GM21825 (cell line): ENCODE results near the gene EOLA1.
"Not testable (repeated sequence)": the region's sequence is repeated elsewhere in the genome, so short reads cannot be mapped to it uniquely, and the experiment has no call there.

Experiments
- ATAC-seq: cut with Tn5 transposase; IDR thresholded peaks from one replicate; pipeline ENCODE4 v1.9.1; 2021; ENCODE audit warnings: mild to moderate bottlenecking, moderate library complexity; ENCODE audit not compliant: unreplicated experiment

Gene EOLA1

DNA sequence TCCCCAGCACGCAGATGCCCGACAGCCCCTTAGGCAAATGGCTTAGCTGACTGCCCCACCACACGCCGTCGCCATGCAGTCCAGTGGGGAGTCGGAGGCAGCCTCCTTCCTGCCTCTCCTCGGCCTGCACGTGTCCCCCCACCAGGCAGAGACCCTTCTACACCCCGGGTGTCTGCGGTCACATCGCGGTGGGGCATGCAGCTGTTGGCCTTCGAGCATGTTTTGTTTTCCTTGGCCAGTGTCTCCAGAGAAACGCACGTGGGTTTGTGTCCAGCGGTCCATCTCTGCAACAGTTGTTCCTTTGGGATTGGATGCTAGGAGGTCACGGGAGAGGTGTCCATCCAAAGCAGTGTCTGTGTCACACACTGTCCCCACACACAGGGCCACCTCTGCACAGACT lies 54.4 kb downstream of the EOLA1 start, which contains the start of gene HSFX2:
Gene HSFX2, minus strand, starts transcription at position 101 of the 400 bp plus-strand sequence. CDS start 614 bp downstream, outside the sequence.
- not testable (repeated sequence) for ATAC-seq

- not testable (repeated sequence) for ATAC-seq
Measured at GRCh38 chrX:149595943-149596342, 55.1 kb downstream of the EOLA1 start.
